Neural progenitor cell (in vitro differentiated cells): ENCODE data around the gene ARMC10. TPM values are rescaled to one million over a fixed set of nuclear protein-coding genes. Genes with fewer than 3 reads are reported as not detected.

Experiments
- DNase-seq: peaks from one replicate; pipeline ENCODE4 v3.0.0-alpha.2; 2016; ENCODE audit warnings: low spot score
- H2AFZ ChIP-seq: fragments of 200-600 bp; sonication (generic); replicated peaks from 2 replicates; pipeline ENCODE4 v1.6.1; 2016; ENCODE audit warnings: antibody characterized with exemption
- H3F3A ChIP-seq: fragments of 200-600 bp; sonication (generic); 2 replicates; pipeline ENCODE4 v1.6.1; 2016; ENCODE audit warnings: antibody characterized with exemption, low read depth
- H3K27ac ChIP-seq: fragments of 200-600 bp; sonication (generic); 2 replicates; pipeline ENCODE4 v1.5.1; 2016; ENCODE audit warnings: mild to moderate bottlenecking
- H3K27me3 ChIP-seq: fragments of 200-600 bp; sonication (generic); 2 replicates; pipeline ENCODE4 v1.6.1; 2016; ENCODE audit warnings: mild to moderate bottlenecking, moderate library complexity
- H3K36me3 ChIP-seq: fragments of 200-600 bp; sonication (generic); 2 replicates; pipeline ENCODE4 v1.5.1; 2016
- H3K4me1 ChIP-seq: fragments of 200-600 bp; sonication (generic); 2 replicates; pipeline ENCODE4 v1.6.1; 2016; ENCODE audit warnings: mixed run types
- H3K4me2 ChIP-seq: fragments of 200-600 bp; sonication (generic); 2 replicates; pipeline ENCODE4 v1.6.1; 2016
- H3K4me3 ChIP-seq: fragments of 200-600 bp; sonication (generic); 2 replicates; pipeline ENCODE4 v1.5.1; 2016
- H3K79me2 ChIP-seq: fragments of 200-600 bp; sonication (generic); 2 replicates; pipeline ENCODE4 v1.6.1; 2016; ENCODE audit warnings: low read depth
- H3K9ac ChIP-seq: fragments of 200-600 bp; sonication (generic); 2 replicates; pipeline ENCODE4 v1.6.1; 2016
- H3K9me3 ChIP-seq: fragments of 200-600 bp; sonication (generic); 2 replicates; pipeline ENCODE4 v1.5.1; 2016; ENCODE audit warnings: low read depth
- H4K20me1 ChIP-seq: fragments of 200-600 bp; sonication (generic); 2 replicates; pipeline ENCODE4 v1.6.1; 2016; ENCODE audit warnings: low read depth
- H3K27ac Mint-ChIP-seq: 3 replicates; pipeline ENCODE4 v1.8.0; 2021; ENCODE audit warnings: mixed read lengths
- H3K27me3 Mint-ChIP-seq: 2 replicates; pipeline ENCODE4 v1.8.0; 2022; ENCODE audit warnings: low read depth, mild to moderate bottlenecking, inconsistent platforms, moderate library complexity, mixed read lengths; ENCODE audit not compliant: insufficient read depth
- H3K36me3 Mint-ChIP-seq: 3 replicates; pipeline ENCODE4 v1.8.0; 2021; ENCODE audit warnings: mixed read lengths
- H3K4me1 Mint-ChIP-seq: 3 replicates; pipeline ENCODE4 v1.8.0; 2021; ENCODE audit warnings: mixed read lengths
- H3K4me3 Mint-ChIP-seq: 3 replicates; pipeline ENCODE4 v1.8.0; 2021; ENCODE audit warnings: mild to moderate bottlenecking, moderate library complexity, mixed read lengths
- H3K9me3 Mint-ChIP-seq: 3 replicates; pipeline ENCODE4 v1.8.0; 2020; ENCODE audit warnings: mixed read lengths
- CTCF ChIP-seq: fragments of 200-600 bp; sonication (generic); IDR thresholded peaks from 2 replicates; pipeline ENCODE4 v1.5.1; 2017; ENCODE audit warnings: antibody characterized with exemption, mild to moderate bottlenecking
- EZH2 ChIP-seq: fragments of 200-600 bp; sonication (generic); IDR thresholded peaks from 2 replicates; pipeline ENCODE4 v1.6.1; 2017; ENCODE audit warnings: antibody characterized with exemption, mild to moderate bottlenecking, moderate library complexity
- EZH2phosphoT487 ChIP-seq: fragments of 200-600 bp; sonication (generic); IDR thresholded peaks from 2 replicates; pipeline ENCODE4 v1.6.1; 2017; ENCODE audit warnings: antibody characterized with exemption
- total RNA-seq: library from RNA; depleted of rRNA; stranded (reverse); fragments of >200 nt; gene quantifications from 2 replicates; pipeline ENCODE4 v1.2.3, GENCODE V29; 2015; ENCODE audit warnings: low replicate concordance

ARMC10 gene
- total RNA-seq, 1 donor from 2014 or later, result 56.5 TPM

GRCh38 chr7:103140061-103140460 is 65.1 kb downstream of the ARMC10 start:
- Histone ChIP-seq H3K27me3 (no peaks in the 10 kb centered on the region), H3K4me1 (peaks cover 3% of the 10 kb centered on the region), H3K9me3 (no peaks in the 10 kb centered on the region), H3F3A (no peaks in the 10 kb centered on the region), H3K4me3 (no peak overlapping the region), H3K9ac (no peak overlapping the region), H3K4me2 (no peak overlapping the region), H3K36me3 (no peaks in the 10 kb centered on the region), H3K27ac (no peak overlapping the region), H2AFZ (no peak overlapping the region), H3K79me2 (peaks cover 24% of the 10 kb centered on the region), H4K20me1 (no peaks in the 10 kb centered on the region)
- peaks cover 15% of the 10 kb centered on the region for H3K9me3 Mint-ChIP-seq
- H3K27me3 Mint-ChIP-seq, result no peaks in the 10 kb centered on the region
- DNase-seq, result no peak
- peaks cover 4% of the 10 kb centered on the region for H3K4me1 Mint-ChIP-seq
- no peak overlapping the region for H3K27ac Mint-ChIP-seq
- H3K36me3 Mint-ChIP-seq, result peaks cover 17% of the 10 kb centered on the region
- TF ChIP-seq CTCF (no peak), EZH2 (no peak), EZH2phosphoT487 (no peak)
- no peak overlapping the region for H3K4me3 Mint-ChIP-seq

GRCh38 chr7:103140685-103141084 is 65.7 kb downstream of the ARMC10 start:
- no peak overlapping the region for H3K27ac Mint-ChIP-seq
- no peaks in the 10 kb centered on the region for H3K9me3 ChIP-seq
- no peak overlapping the region for H3K27ac ChIP-seq
- no peaks in the 10 kb centered on the region for H3F3A ChIP-seq
- no peaks in the 10 kb centered on the region for H4K20me1 ChIP-seq
- no peaks in the 10 kb centered on the region for H3K27me3 Mint-ChIP-seq
- peaks cover 17% of the 10 kb centered on the region for H3K36me3 Mint-ChIP-seq
- peaks cover 3% of the 10 kb centered on the region for H3K4me1 Mint-ChIP-seq
- H3K9me3 Mint-ChIP-seq, result peaks cover 15% of the 10 kb centered on the region
- no peak overlapping the region for H3K4me3 Mint-ChIP-seq
- TF ChIP-seq CTCF (no peak), EZH2 (no peak), EZH2phosphoT487 (no peak)
- H3K79me2 ChIP-seq, result peaks cover 30% of the 10 kb centered on the region
- no peak overlapping the region for H3K4me2 ChIP-seq
- H3K4me1 ChIP-seq, result peaks cover 3% of the 10 kb centered on the region
- H3K27me3 ChIP-seq, result no peaks in the 10 kb centered on the region
- no peaks in the 10 kb centered on the region for H3K36me3 ChIP-seq
- no peak for DNase-seq
- H2AFZ ChIP-seq, result no peak overlapping the region
- no peak overlapping the region for H3K9ac ChIP-seq
- no peak overlapping the region for H3K4me3 ChIP-seq

GRCh38 chr7:103141753-103142404 is 66.9 kb downstream of the ARMC10 start:
- no peaks in the 10 kb centered on the region for H4K20me1 ChIP-seq
- peaks cover 42% of the 10 kb centered on the region for H3K79me2 ChIP-seq
- H3K4me1 ChIP-seq, result peaks cover 10% of the 10 kb centered on the region
- no peak overlapping the region for H3K4me2 ChIP-seq
- no peak overlapping the region for H3K27ac Mint-ChIP-seq
- H3F3A ChIP-seq, result no peaks in the 10 kb centered on the region
- no peak overlapping the region for H3K4me3 Mint-ChIP-seq
- H3K36me3 ChIP-seq, result no peaks in the 10 kb centered on the region
- H3K9me3 ChIP-seq, result no peaks in the 10 kb centered on the region
- TF ChIP-seq EZH2, result no peak
- TF ChIP-seq CTCF, result no peak
- no peak for TF ChIP-seq EZH2phosphoT487
- H3K4me3 ChIP-seq, result no peak overlapping the region
- no peaks in the 10 kb centered on the region for H3K27me3 ChIP-seq
- H3K9me3 Mint-ChIP-seq, result peaks cover 15% of the 10 kb centered on the region
- no peak overlapping the region for H2AFZ ChIP-seq
- H3K27ac ChIP-seq, result no peak overlapping the region
- DNase-seq, result no peak
- no peaks in the 10 kb centered on the region for H3K27me3 Mint-ChIP-seq
- peaks cover 14% of the 10 kb centered on the region for H3K4me1 Mint-ChIP-seq
- H3K9ac ChIP-seq, result no peak overlapping the region
- peaks cover 17% of the 10 kb centered on the region for H3K36me3 Mint-ChIP-seq
